Breast epithelium (tissue), 4 donors: ENCODE data around the gene SIVA1. TPM values are rescaled to one million over a fixed set of nuclear protein-coding genes. Genes with fewer than 3 reads are reported as not detected.
A peak's percentile ranks its signal among the peaks of the same experiment; 100 is the strongest.

Source experiments
- DNase-seq, 2 donors: peaks; one replicate each; pipeline ENCODE4 v3.0.0-alpha.2; 2019; ENCODE audit warnings: low spot score in 2 of 2
- H3K27ac ChIP-seq, 2 donors: fragments of 200-600 bp; sonication (generic) in 1 of 2; one replicate each; pipeline ENCODE4 v1.5.1; 2016 to 2019; ENCODE audit warnings: mild to moderate bottlenecking in 1 of 2
- H3K27me3 ChIP-seq, 2 donors: fragments of 200-600 bp; sonication (generic) in 1 of 2; one replicate each; pipeline versions ENCODE4 v1.5.1 to v1.6.0; 2017 to 2019; ENCODE audit warnings: control low read depth in 1 of 2, mild to moderate bottlenecking in 1 of 2
- H3K36me3 ChIP-seq: fragments of 200-600 bp; one replicate; pipeline ENCODE4 v1.5.1; 2019
- H3K4me1 ChIP-seq, 2 donors: fragments of 200-600 bp; sonication (generic); one replicate each; pipeline ENCODE4 v1.5.1; 2016 to 2019; ENCODE audit warnings: control low read depth in 1 of 2
- H3K4me3 ChIP-seq, 3 donors: fragments of 200-600 bp; sonication (generic); 1 replicate in 2 of 3; 2 replicates in 1 of 3; pipeline ENCODE4 v1.5.1; 2016 to 2019; ENCODE audit warnings: mild to moderate bottlenecking in 3 of 3, moderate library complexity in 2 of 3
- H3K9me3 ChIP-seq, 2 donors: fragments of 200-600 bp; sonication (generic) in 1 of 2; one replicate each; pipeline ENCODE4 v1.5.1; 2016 to 2019; ENCODE audit warnings: control low read depth in 1 of 2
- CTCF ChIP-seq, 3 donors: fragments of 450-650 bp; IDR thresholded peaks; one replicate each; pipeline ENCODE4 v1.5.1; 2016 to 2017; ENCODE audit warnings: antibody characterized with exemption in 3 of 3, mild to moderate bottlenecking in 3 of 3, moderate library complexity in 3 of 3
- POLR2A ChIP-seq: fragments of 450-650 bp; IDR thresholded peaks from one replicate; pipeline ENCODE4 v1.6.1; 2016; ENCODE audit warnings: antibody characterized with exemption, mild to moderate bottlenecking, moderate library complexity
- POLR2AphosphoS5 ChIP-seq, 3 donors: sonication (generic); formaldehyde crosslinking; IDR thresholded peaks; one replicate each; pipeline ENCODE4 v1.6.1; 2017; ENCODE audit warnings: antibody characterized with exemption in 3 of 3
- intact Hi-C: fragments of 100-400 bp; cut with DNase I; formaldehyde crosslinking; loops from one replicate; pipeline ENCODE4 v1.15.1; 2023; ENCODE audit warnings: low total_unique reads
- total RNA-seq, 3 donors: library from RNA; depleted of rRNA; stranded (reverse); fragments of >200 nt; gene quantifications; one replicate each; pipeline ENCODE4 v1.1.0, GENCODE V29; 2016

The SIVA1 gene
- total RNA-seq, 3 donors from 2014 or later = 181 to 225 (median 223) TPM

- peak overlapping the region; percentile 2 to 13 for H3K27ac ChIP-seq
- H3K4me1 ChIP-seq = peaks cover 6 to 10% of the 10 kb centered on the region in 2 donors
- H3K27me3 ChIP-seq = no peaks in the 10 kb centered on the region
- intact Hi-C loops = no loop called here
- TF ChIP-seq POLR2AphosphoS5 (IDR thresholded peaks at IDR 0.05) = no peak
- no peak for TF ChIP-seq CTCF (IDR thresholded peaks at IDR 0.05)
- TF ChIP-seq POLR2A = no peak
- no peak for DNase-seq
- H3K36me3 ChIP-seq = no peaks in the 10 kb centered on the region
- no peak overlapping the region for H3K4me3 ChIP-seq
- H3K9me3 ChIP-seq = no peaks in the 10 kb centered on the region
Measured at GRCh38 chr14:104805326-104805678, 52.4 kb downstream of the SIVA1 start.

- Histone ChIP-seq H3K9me3 (no peaks in the 10 kb centered on the region), H3K27ac (peak overlapping the region; percentile 2 to 13), H3K36me3 (no peaks in the 10 kb centered on the region), H3K4me1 (peaks cover 6 to 10% of the 10 kb centered on the region in 2 donors), H3K4me3 (no peak overlapping the region), H3K27me3 (no peaks in the 10 kb centered on the region)
- intact Hi-C loops = no loop called here
- TF ChIP-seq CTCF (IDR thresholded peaks at IDR 0.05) (no peak), POLR2AphosphoS5 (IDR thresholded peaks at IDR 0.05) (no peak), POLR2A (no peak)
- DNase-seq = no peak
Measured at GRCh38 chr14:104805941-104806624, 53.1 kb downstream of the SIVA1 start.

- Histone ChIP-seq H3K27ac (no peak overlapping the region), H3K9me3 (no peaks in the 10 kb centered on the region), H3K27me3 (no peaks in the 10 kb centered on the region), H3K36me3 (no peaks in the 10 kb centered on the region), H3K4me1 (peaks cover 0 to 4% of the 10 kb centered on the region in 2 donors), H3K4me3 (no peak overlapping the region)
- intact Hi-C loops = no loop called here
- TF ChIP-seq POLR2AphosphoS5 (IDR thresholded peaks at IDR 0.05) (no peak), CTCF (IDR thresholded peaks at IDR 0.05) (no peak), POLR2A (no peak)
- DNase-seq = no peak
Measured at GRCh38 chr14:104806625-104807465, 53.9 kb downstream of the SIVA1 start.

- no peaks in the 10 kb centered on the region for H3K36me3 ChIP-seq
- intact Hi-C loops = no loop called here
- no peaks in the 10 kb centered on the region for H3K27me3 ChIP-seq
- TF ChIP-seq POLR2A = no peak
- no peak for TF ChIP-seq POLR2AphosphoS5 (IDR thresholded peaks at IDR 0.05)
- TF ChIP-seq CTCF (IDR thresholded peaks at IDR 0.05) = no peak
- no peaks in the 10 kb centered on the region for H3K4me1 ChIP-seq
- no peak overlapping the region for H3K27ac ChIP-seq
- H3K9me3 ChIP-seq = no peaks in the 10 kb centered on the region
- H3K4me3 ChIP-seq = no peak overlapping the region
- no peak for DNase-seq
Measured at GRCh38 chr14:104808456-104808855, 55.5 kb downstream of the SIVA1 start.

Other genes with a start within 250 kb of the SIVA1 start
- gene C14orf180, start 173.4 kb upstream of the SIVA1 start, total RNA-seq = 10 to 100 TPM in 1 of 3 donors, 1 to 10 TPM in 2; 1.3 to 32.3 (median 4.2) TPM
- gene TMEM179, start 148.4 kb upstream of the SIVA1 start, total RNA-seq = not detected
- gene INF2, start 63.5 kb upstream of the SIVA1 start, total RNA-seq = 10 to 100 TPM; 31.0 to 70.9 (median 51.5) TPM
- gene ADSS1, start 28.9 kb upstream of the SIVA1 start, total RNA-seq = 10 to 100 TPM in 1 of 3 donors, 1 to 10 TPM in 2; 6.9 to 13.0 (median 7.3) TPM
- gene AKT1, start 42.6 kb downstream of the SIVA1 start, total RNA-seq = 100 to 1,000 TPM in 2 of 3 donors, 10 to 100 TPM in 1; 91.9 to 119 (median 116) TPM
- 10 to 100 TPM in 1 of 3 donors, 1 to 10 TPM in 2; 3.5 to 11.4 (median 9.2) TPM for gene ZBTB42, start 48.0 kb downstream of the SIVA1 start, total RNA-seq
- gene CEP170B, start 112.1 kb downstream of the SIVA1 start, total RNA-seq = 10 to 100 TPM; 10.1 to 14.8 (median 13.8) TPM
- gene PLD4, start 171.7 kb downstream of the SIVA1 start, total RNA-seq = 1 to 10 TPM in 1 of 3 donors, under 1 TPM in 1, not detected in 1; 0.33 to 4.0 TPM
- gene AHNAK2, start 225.2 kb downstream of the SIVA1 start, total RNA-seq = 10 to 100 TPM; 15.1 to 46.7 (median 19.3) TPM
- 10 to 100 TPM in 1 of 3 donors, 1 to 10 TPM in 2; 4.5 to 17.0 (median 8.8) TPM for gene CLBA1, start 232.6 kb downstream of the SIVA1 start, total RNA-seq